Liver (tissue), 9 donors: Measurements from ENCODE around the gene CHD3. TPM values are rescaled to one million over a fixed set of nuclear protein-coding genes. Genes with fewer than 3 reads are reported as not detected.

Source experiments
- DNase-seq: peaks from one replicate; pipeline ENCODE4 v3.0.0-alpha.2; 2017; ENCODE audit warnings: low spot score
- H3K27ac ChIP-seq, 2 donors: one replicate each; pipeline ENCODE4 v1.7.0; 2013; ENCODE audit warnings: inconsistent platforms in 2 of 2, low read length in 2 of 2, control low read depth in 1 of 2, low read depth in 1 of 2, mild to moderate bottlenecking in 1 of 2
- H3K27me3 ChIP-seq, 4 donors: one replicate each; pipeline versions ENCODE4 v1.6.1 to v1.7.0; 2013; ENCODE audit warnings: low read length in 3 of 4, inconsistent platforms in 1 of 4, mild to moderate bottlenecking in 1 of 4, moderate library complexity in 1 of 4; ENCODE audit not compliant: control insufficient read depth in 4 of 4, insufficient read depth in 4 of 4
- H3K36me3 ChIP-seq, 4 donors: one replicate each; pipeline versions ENCODE4 v1.6.1 to v1.7.0; 2013; ENCODE audit warnings: low read length in 3 of 4, mild to moderate bottlenecking in 3 of 4, low read depth in 1 of 4, moderate library complexity in 1 of 4; ENCODE audit not compliant: control insufficient read depth in 4 of 4, insufficient read depth in 3 of 4
- H3K4me1 ChIP-seq, 4 donors: one replicate each; pipeline versions ENCODE4 v1.6.1 to v1.7.0; 2013; ENCODE audit warnings: low read length in 3 of 4, mild to moderate bottlenecking in 3 of 4, moderate library complexity in 1 of 4; ENCODE audit not compliant: control insufficient read depth in 4 of 4, insufficient read depth in 4 of 4
- H3K4me3 ChIP-seq, 3 donors: one replicate each; pipeline versions ENCODE4 v1.6.1 to v1.7.0; 2013; ENCODE audit warnings: low read length in 3 of 3, control low read depth in 1 of 3, low read depth in 1 of 3, mild to moderate bottlenecking in 1 of 3
- H3K9ac ChIP-seq, 2 donors: one replicate each; pipeline ENCODE4 v1.7.0; 2013; ENCODE audit warnings: low read length in 2 of 2, mild to moderate bottlenecking in 2 of 2, moderate library complexity in 2 of 2, control low read depth in 1 of 2, low read depth in 1 of 2
- H3K9me3 ChIP-seq, 4 donors: one replicate each; pipeline versions ENCODE4 v1.6.1 to v1.7.0; 2013; ENCODE audit warnings: low read length in 3 of 4; ENCODE audit not compliant: control insufficient read depth in 4 of 4
- CTCF ChIP-seq: fragments of 150-350 bp; IDR thresholded peaks from 2 replicates; pipeline ENCODE4 v1.5.1; 2017; ENCODE audit warnings: improper control_type of control experiment, low read depth, low read length; ENCODE audit not compliant: missing input control
- EGR1 ChIP-seq, 2 donors: IDR thresholded peaks; 2 replicates each; pipeline ENCODE4 v1.6.1; 2016 to 2018; ENCODE audit warnings: antibody characterized with exemption in 2 of 2, low read depth in 2 of 2
- FOXA1 ChIP-seq: IDR thresholded peaks from 2 replicates; pipeline ENCODE4 v1.6.1; 2016; ENCODE audit warnings: antibody characterized with exemption
- FOXA2 ChIP-seq: IDR thresholded peaks from 2 replicates; pipeline ENCODE4 v1.6.1; 2016; ENCODE audit warnings: antibody characterized with exemption
- GABPA ChIP-seq, 2 donors: IDR thresholded peaks in 1 of 2; conservative IDR thresholded peaks in 1 of 2; 2 replicates each; pipeline ENCODE4 v1.6.1; 2016; ENCODE audit warnings: antibody characterized with exemption in 2 of 2, mild to moderate bottlenecking in 1 of 2, moderate library complexity in 1 of 2
- HNF4A ChIP-seq, 2 donors: conservative IDR thresholded peaks; 2 replicates each; pipeline ENCODE4 v1.6.1; 2016; ENCODE audit warnings: antibody characterized with exemption in 2 of 2, mild to moderate bottlenecking in 2 of 2
- HNF4G ChIP-seq: IDR thresholded peaks from 2 replicates; pipeline ENCODE4 v1.6.1; 2016; ENCODE audit warnings: antibody characterized with exemption
- JUND ChIP-seq, 2 donors: IDR thresholded peaks; 2 replicates each; pipeline ENCODE4 v1.6.1; 2016; ENCODE audit warnings: antibody characterized with exemption in 2 of 2
- NR2F2 ChIP-seq: IDR thresholded peaks from 2 replicates; pipeline ENCODE4 v1.6.1; 2016; ENCODE audit warnings: antibody characterized with exemption
- RAD21 ChIP-seq, 2 donors: IDR thresholded peaks; 2 replicates each; pipeline ENCODE4 v1.6.1; 2016; ENCODE audit warnings: antibody characterized with exemption in 2 of 2, mild to moderate bottlenecking in 2 of 2
- RXRA ChIP-seq, 2 donors: IDR thresholded peaks; 2 replicates each; pipeline ENCODE4 v1.6.1; 2017 to 2018; ENCODE audit warnings: antibody characterized with exemption in 2 of 2, mild to moderate bottlenecking in 1 of 2
- SP1 ChIP-seq: IDR thresholded peaks from 2 replicates; pipeline ENCODE4 v1.6.1; 2018; ENCODE audit warnings: antibody characterized with exemption, mild to moderate bottlenecking
- TAF1 ChIP-seq: conservative IDR thresholded peaks from 2 replicates; pipeline ENCODE4 v1.6.1; 2016; ENCODE audit warnings: antibody characterized with exemption, mild to moderate bottlenecking
- YY1 ChIP-seq: IDR thresholded peaks from 2 replicates; pipeline ENCODE4 v1.6.1; 2016; ENCODE audit warnings: antibody characterized with exemption, mild to moderate bottlenecking
- WGBS: extraction: QIAGEN DNeasy Blood & Tissue Kit; methylation state at CpG from one replicate; pipeline ENCODE4 v1.1.7; 2013; 5-methylcytosine and 5-hydroxymethylcytosine counted together
- polyA plus RNA-seq, 2 donors: library from polyadenylated mRNA; stranded (reverse) in 1 of 2; unstranded in 1 of 2; fragments of 200-250 nt in 1 of 2; fragments of >200 nt in 1 of 2; fragmentation: Nextera tagmentation in 1 of 2; extraction: Ambion mirVana in 1 of 2; gene quantifications; one replicate each; pipeline versions ENCODE4 v1.2.1 to v1.2.3, GENCODE V29; 2013 to 2015
- total RNA-seq, 2 donors: library from RNA; depleted of rRNA; stranded (reverse); fragments of >200 nt; gene quantifications; one replicate each; pipeline ENCODE4 v1.2.3, GENCODE V29; 2014
- TF ChIP-seq, protein P1 (sequence below): IDR thresholded peaks from 2 replicates; pipeline ENCODE4 v1.6.1; 2016; ENCODE audit warnings: antibody characterized with exemption
- TF ChIP-seq, protein P2 (sequence below): IDR thresholded peaks from 2 replicates; pipeline ENCODE4 v1.6.1; 2016; ENCODE audit warnings: antibody characterized with exemption
- TF ChIP-seq, protein P3 (sequence below): IDR thresholded peaks from 2 replicates; pipeline ENCODE4 v1.6.1; 2016; ENCODE audit warnings: antibody characterized with exemption, mild to moderate bottlenecking
- TF ChIP-seq, protein P4 (sequence below): IDR thresholded peaks from 2 replicates; pipeline ENCODE4 v1.6.1; 2016; ENCODE audit warnings: antibody characterized with exemption
- donor health status: healthy.
- donor health status: healthy.
- donor health status: healthy.
- donor health status: healthy.
- donor health status: healthy.

CHD3 gene
- total and polyA plus RNA-seq, 4 donors: 1.9 to 14.4 (median 7.2) TPM

GRCh38 chr17:7858522-7858810 is 30.1 kb upstream of the CHD3 start:
- Histone ChIP-seq H3K27me3 (no peaks in the 10 kb centered on the region), H3K27ac (peak overlapping the region; percentile 86 to 97), H3K36me3 (peaks cover 0 to 2% (median 1%) of the 10 kb centered on the region in 4 donors), H3K9me3 (no peaks in the 10 kb centered on the region), H3K4me1 (peaks cover 5 to 48% (median 38%) of the 10 kb centered on the region in 4 donors), H3K4me3 (peak overlapping the region; percentile 66 to 95 (median 93)), H3K9ac (peak overlapping the region; percentile 63 to 81)
- DNase-seq: no peak
- WGBS: 23% methylated on average over 20 of the region's 20 CpGs
- TF ChIP-seq FOXA2 (no peak), CTCF (peak; percentile 54), GABPA (IDR thresholded peaks at IDR 0.05 in 1 of 2, conservative IDR thresholded peaks at IDR 0.05 in 1 of 2) (no peak), YY1 (peak; percentile 17), RAD21 (IDR thresholded peaks at IDR 0.05) (peak; percentile 62 to 66), HNF4A (conservative IDR thresholded peaks at IDR 0.05) (no peak)
- TF ChIP-seq, protein P1, sequence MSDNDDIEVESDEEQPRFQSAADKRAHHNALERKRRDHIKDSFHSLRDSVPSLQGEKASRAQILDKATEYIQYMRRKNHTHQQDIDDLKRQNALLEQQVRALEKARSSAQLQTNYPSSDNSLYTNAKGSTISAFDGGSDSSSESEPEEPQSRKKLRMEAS: no peak

- peaks cover 0 to 2% (median 0%) of the 10 kb centered on the region in 4 donors for H3K36me3 ChIP-seq
- TF ChIP-seq FOXA1 (no peak), HNF4G (no peak), TAF1 (no peak), JUND (IDR thresholded peaks at IDR 0.05) (no peak), GABPA (IDR thresholded peaks at IDR 0.05 in 1 of 2, conservative IDR thresholded peaks at IDR 0.05 in 1 of 2) (no peak), EGR1 (IDR thresholded peaks at IDR 0.05; ENCODE audit: low read depth in 2 of 2) (no peak), HNF4A (conservative IDR thresholded peaks at IDR 0.05) (no peak), SP1 (no peak), YY1 (no peak), RXRA (IDR thresholded peaks at IDR 0.05) (no peak), NR2F2 (no peak), FOXA2 (no peak)
- TF ChIP-seq, protein P1: no peak
- TF ChIP-seq, protein P2, sequence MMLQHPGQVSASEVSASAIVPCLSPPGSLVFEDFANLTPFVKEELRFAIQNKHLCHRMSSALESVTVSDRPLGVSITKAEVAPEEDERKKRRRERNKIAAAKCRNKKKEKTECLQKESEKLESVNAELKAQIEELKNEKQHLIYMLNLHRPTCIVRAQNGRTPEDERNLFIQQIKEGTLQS: no peak
- TF ChIP-seq, protein P3, sequence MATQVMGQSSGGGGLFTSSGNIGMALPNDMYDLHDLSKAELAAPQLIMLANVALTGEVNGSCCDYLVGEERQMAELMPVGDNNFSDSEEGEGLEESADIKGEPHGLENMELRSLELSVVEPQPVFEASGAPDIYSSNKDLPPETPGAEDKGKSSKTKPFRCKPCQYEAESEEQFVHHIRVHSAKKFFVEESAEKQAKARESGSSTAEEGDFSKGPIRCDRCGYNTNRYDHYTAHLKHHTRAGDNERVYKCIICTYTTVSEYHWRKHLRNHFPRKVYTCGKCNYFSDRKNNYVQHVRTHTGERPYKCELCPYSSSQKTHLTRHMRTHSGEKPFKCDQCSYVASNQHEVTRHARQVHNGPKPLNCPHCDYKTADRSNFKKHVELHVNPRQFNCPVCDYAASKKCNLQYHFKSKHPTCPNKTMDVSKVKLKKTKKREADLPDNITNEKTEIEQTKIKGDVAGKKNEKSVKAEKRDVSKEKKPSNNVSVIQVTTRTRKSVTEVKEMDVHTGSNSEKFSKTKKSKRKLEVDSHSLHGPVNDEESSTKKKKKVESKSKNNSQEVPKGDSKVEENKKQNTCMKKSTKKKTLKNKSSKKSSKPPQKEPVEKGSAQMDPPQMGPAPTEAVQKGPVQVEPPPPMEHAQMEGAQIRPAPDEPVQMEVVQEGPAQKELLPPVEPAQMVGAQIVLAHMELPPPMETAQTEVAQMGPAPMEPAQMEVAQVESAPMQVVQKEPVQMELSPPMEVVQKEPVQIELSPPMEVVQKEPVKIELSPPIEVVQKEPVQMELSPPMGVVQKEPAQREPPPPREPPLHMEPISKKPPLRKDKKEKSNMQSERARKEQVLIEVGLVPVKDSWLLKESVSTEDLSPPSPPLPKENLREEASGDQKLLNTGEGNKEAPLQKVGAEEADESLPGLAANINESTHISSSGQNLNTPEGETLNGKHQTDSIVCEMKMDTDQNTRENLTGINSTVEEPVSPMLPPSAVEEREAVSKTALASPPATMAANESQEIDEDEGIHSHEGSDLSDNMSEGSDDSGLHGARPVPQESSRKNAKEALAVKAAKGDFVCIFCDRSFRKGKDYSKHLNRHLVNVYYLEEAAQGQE: no peak
- TF ChIP-seq, protein P4, sequence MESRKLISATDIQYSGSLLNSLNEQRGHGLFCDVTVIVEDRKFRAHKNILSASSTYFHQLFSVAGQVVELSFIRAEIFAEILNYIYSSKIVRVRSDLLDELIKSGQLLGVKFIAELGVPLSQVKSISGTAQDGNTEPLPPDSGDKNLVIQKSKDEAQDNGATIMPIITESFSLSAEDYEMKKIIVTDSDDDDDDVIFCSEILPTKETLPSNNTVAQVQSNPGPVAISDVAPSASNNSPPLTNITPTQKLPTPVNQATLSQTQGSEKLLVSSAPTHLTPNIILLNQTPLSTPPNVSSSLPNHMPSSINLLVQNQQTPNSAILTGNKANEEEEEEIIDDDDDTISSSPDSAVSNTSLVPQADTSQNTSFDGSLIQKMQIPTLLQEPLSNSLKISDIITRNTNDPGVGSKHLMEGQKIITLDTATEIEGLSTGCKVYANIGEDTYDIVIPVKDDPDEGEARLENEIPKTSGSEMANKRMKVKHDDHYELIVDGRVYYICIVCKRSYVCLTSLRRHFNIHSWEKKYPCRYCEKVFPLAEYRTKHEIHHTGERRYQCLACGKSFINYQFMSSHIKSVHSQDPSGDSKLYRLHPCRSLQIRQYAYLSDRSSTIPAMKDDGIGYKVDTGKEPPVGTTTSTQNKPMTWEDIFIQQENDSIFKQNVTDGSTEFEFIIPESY: no peak
- H3K4me1 ChIP-seq: peaks cover 5 to 48% (median 38%) of the 10 kb centered on the region in 4 donors
- DNase-seq: no peak
- H3K9me3 ChIP-seq: no peaks in the 10 kb centered on the region
- H3K9ac ChIP-seq: peak overlapping the region in 1 of 2 donors; percentile 81
- peak overlapping the region in 2 of 3 donors; percentile 66 to 93 for H3K4me3 ChIP-seq
- no peak overlapping the region for H3K27ac ChIP-seq
- WGBS: 89% methylated on average over 8 of the region's 8 CpGs
- H3K27me3 ChIP-seq: no peaks in the 10 kb centered on the region
These were observed 29.6 kb upstream of the CHD3 start for GRCh38 chr17:7859028-7859427.
